ENCODE measurements around the gene NRGN.

The NRGN gene

DNA sequence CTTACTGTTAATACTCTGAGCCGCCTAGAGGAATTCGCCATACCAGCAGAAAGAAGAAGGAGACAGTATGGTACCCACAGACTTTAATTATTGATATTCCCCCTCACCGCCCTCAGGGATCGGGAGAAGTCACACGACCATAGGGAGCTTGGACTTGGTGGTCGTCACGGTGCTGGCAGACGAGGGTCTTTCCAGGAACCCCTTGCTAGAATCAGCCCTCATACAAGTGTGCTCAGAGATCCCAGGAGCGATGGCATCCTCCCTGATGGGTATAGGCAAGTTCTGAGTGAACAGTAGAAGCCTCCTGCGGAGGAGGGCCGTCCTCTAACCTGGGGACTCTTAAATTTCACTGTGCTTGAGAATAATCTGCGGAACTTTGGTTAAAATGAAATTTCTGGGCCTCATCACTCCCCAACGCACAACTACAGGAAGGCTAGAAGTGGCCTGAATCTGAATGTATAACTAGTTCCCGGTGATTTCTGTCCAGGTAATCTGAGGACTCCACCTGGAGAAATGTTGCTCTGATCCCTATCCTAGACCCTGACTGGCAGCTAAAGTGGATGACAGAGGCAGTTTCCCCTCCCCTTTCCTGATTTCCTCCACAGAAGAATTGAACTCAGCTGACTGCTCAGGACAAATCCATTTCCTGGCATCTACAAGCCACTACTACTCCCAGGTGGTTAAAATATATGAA is 7.8 kb downstream of the NRGN start:
- H3K79me1 ChIP-seq (ENCODE audit: low read length): no peaks in the 10 kb centered on the region
- H3K4me3 ChIP-seq (ENCODE audit: low read length): no peak overlapping the region
- no peak overlapping the region for H4K5ac ChIP-seq (ENCODE audit: low read length)
- no peak overlapping the region for H2BK15ac ChIP-seq (replicated peaks; ENCODE audit: low read depth)
- H3K79me2 ChIP-seq (ENCODE audit: control insufficient read depth, insufficient read depth, low read length): no peaks in the 10 kb centered on the region
- WGBS (ENCODE audit: extremely low coverage, insufficient coverage, low lambda C conversion rate): no CpG with 5 or more reads among the region's 14 CpGs
- H3K27ac ChIP-seq (ENCODE audit: low read depth, low read length): no peak overlapping the region
- H3K4me2 ChIP-seq (ENCODE audit: low read length): no peak overlapping the region
- H3K4ac ChIP-seq (ENCODE audit: low read depth, low read length): no peak overlapping the region
- no peaks in the 10 kb centered on the region for H3K36me3 ChIP-seq (ENCODE audit: control insufficient read depth, insufficient read depth, low read length)
- H2BK5ac ChIP-seq (ENCODE audit: low read length): no peak overlapping the region
- H3K56ac ChIP-seq (ENCODE audit: low read length): no peak overlapping the region
- peaks cover 89% of the 10 kb centered on the region for H3K27me3 ChIP-seq (ENCODE audit: insufficient read depth, low read length, poor library complexity)
- no peak overlapping the region for H3K23ac ChIP-seq (ENCODE audit: low read length)
- H2BK120ac ChIP-seq (ENCODE audit: low read depth, low read length): no peak overlapping the region
- H3K4me1 ChIP-seq (ENCODE audit: control insufficient read depth, low read depth, low read length): peaks cover under 1% of the 10 kb centered on the region
- no peak overlapping the region for H4K8ac ChIP-seq (ENCODE audit: low read depth, low read length)
- H3K18ac ChIP-seq (ENCODE audit: low read length): no peak overlapping the region
- no peak overlapping the region for H3K9ac ChIP-seq (ENCODE audit: low read length)
- H2AK5ac ChIP-seq (ENCODE audit: low read length): no peak overlapping the region
- DNase-seq: no peak

DNA sequence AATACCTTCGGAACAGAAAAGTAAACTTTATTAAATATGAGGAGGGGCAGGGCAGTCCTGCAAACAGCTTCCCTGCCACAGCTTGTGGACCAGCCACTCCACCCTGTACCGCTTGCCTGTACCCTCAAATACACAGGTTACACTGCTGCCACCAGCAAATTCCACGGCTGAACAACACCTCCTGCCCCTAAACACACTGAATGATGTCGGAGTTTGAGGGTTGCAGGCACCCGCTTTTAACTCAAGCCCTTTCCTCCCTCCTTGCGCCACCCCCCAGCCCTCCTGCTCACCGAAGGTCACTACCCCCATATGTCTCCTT is 8.3 kb downstream of the NRGN start:
- Histone ChIP-seq H2BK5ac (ENCODE audit: low read length) (no peak overlapping the region), H3K4ac (ENCODE audit: low read depth, low read length) (no peak overlapping the region), H2BK120ac (ENCODE audit: low read depth, low read length) (no peak overlapping the region), H3K36me3 (ENCODE audit: control insufficient read depth, insufficient read depth, low read length) (no peaks in the 10 kb centered on the region), H3K27me3 (ENCODE audit: insufficient read depth, low read length, poor library complexity) (peaks cover 88% of the 10 kb centered on the region), H4K8ac (ENCODE audit: low read depth, low read length) (no peak overlapping the region), H3K27ac (ENCODE audit: low read depth, low read length) (no peak overlapping the region), H3K79me1 (ENCODE audit: low read length) (no peaks in the 10 kb centered on the region), H3K9ac (ENCODE audit: low read length) (no peak overlapping the region), H3K79me2 (ENCODE audit: control insufficient read depth, insufficient read depth, low read length) (no peaks in the 10 kb centered on the region), H3K23ac (ENCODE audit: low read length) (no peak overlapping the region), H3K56ac (ENCODE audit: low read length) (no peak overlapping the region), H4K5ac (ENCODE audit: low read length) (no peak overlapping the region), H3K4me3 (ENCODE audit: low read length) (no peak overlapping the region), H2BK15ac (replicated peaks; ENCODE audit: low read depth) (no peak overlapping the region), H3K4me1 (ENCODE audit: control insufficient read depth, low read depth, low read length) (peaks cover 4% of the 10 kb centered on the region), H3K18ac (ENCODE audit: low read length) (no peak overlapping the region), H2AK5ac (ENCODE audit: low read length) (no peak overlapping the region), H3K4me2 (ENCODE audit: low read length) (no peak overlapping the region)
- no peak for DNase-seq
- no CpG with 5 or more reads among the region's 7 CpGs for WGBS (ENCODE audit: extremely low coverage, insufficient coverage, low lambda C conversion rate)

DNA sequence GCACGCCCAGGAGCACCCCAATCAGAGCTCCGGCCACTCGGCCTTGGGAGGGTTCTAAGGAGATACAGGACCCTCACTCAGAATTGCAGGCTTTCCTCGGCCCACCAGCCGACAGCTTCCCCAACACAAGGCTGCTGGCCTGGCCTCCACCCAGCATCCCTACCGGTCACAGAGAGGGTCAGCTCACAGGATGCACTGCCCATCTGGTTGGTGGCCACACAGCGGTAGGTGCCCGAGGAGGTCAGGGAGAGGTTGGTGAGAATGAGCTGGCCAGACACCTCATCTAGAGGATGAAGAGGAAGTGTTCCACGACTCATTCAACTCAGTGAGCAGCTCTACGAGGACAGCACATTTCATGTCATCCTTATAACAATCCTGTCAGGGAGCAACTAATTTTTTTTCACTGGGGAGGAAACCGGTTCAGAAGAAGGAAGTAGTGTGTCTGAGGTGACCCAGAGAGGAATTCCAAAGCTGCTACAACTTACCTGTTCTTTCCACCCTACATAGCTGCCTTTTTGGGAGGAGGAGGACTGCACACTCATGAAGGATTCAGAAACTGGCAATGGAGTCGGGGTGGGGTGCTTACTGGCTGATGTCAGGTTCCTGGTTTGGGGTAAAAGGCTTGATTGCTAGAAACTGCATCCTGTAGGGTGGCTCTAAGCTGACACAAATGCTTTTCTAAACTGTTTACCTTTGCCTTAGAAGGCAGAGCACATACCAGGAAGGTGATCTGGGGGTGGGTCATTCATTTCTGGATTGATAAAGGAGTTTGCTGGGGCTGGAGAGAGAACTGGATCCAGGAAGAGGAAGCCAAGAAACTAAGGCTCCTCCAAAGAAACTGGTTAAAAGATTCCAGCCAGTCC is 9.0 kb downstream of the NRGN start:
- H3K4me3 ChIP-seq (ENCODE audit: low read length): no peak overlapping the region
- DNase-seq: no peak

DNA sequence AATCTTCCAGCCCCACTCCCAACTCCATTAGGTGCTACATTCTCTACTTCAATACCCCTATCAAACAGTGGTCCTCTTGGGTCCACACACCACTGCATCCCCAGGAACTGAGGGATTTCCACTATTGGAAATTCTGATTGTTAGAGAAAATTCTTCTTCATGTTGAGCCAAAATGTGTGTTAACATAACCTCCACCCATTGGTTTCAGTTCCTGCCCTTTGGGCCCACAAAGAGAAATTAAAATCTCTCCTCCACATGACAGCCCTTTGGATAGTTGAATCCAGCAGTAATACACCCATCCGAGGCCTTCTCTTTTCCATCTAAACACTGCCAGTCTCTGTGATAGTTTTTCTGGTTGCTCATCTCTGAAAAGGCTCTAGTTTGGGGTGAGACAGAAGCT is 10.2 kb downstream of the NRGN start:
- Histone ChIP-seq H3K4me3 (ENCODE audit: low read length) (no peak overlapping the region), H3K4me1 (ENCODE audit: control insufficient read depth, low read depth, low read length) (peaks cover 4% of the 10 kb centered on the region), H3K27me3 (ENCODE audit: insufficient read depth, low read length, poor library complexity) (peaks cover 75% of the 10 kb centered on the region)

More for the DNA sequence above, 9.0 kb downstream of the NRGN start:
- H3K27me3 ChIP-seq (ENCODE audit: insufficient read depth, low read length, poor library complexity): peaks cover 83% of the 10 kb centered on the region
- H3K18ac ChIP-seq (ENCODE audit: low read length): no peak overlapping the region
- H2AK5ac ChIP-seq (ENCODE audit: low read length): no peak overlapping the region
- H2BK5ac ChIP-seq (ENCODE audit: low read length): no peak overlapping the region
- H3K4me2 ChIP-seq (ENCODE audit: low read length): no peak overlapping the region
- H3K79me1 ChIP-seq (ENCODE audit: low read length): no peaks in the 10 kb centered on the region
- H3K4me1 ChIP-seq (ENCODE audit: control insufficient read depth, low read depth, low read length): peaks cover 4% of the 10 kb centered on the region
- H2BK120ac ChIP-seq (ENCODE audit: low read depth, low read length): no peak overlapping the region
- peak overlapping the region; percentile 51 for H3K23ac ChIP-seq (ENCODE audit: low read length)
- no peak overlapping the region for H3K56ac ChIP-seq (ENCODE audit: low read length)
- no peak overlapping the region for H4K8ac ChIP-seq (ENCODE audit: low read depth, low read length)
- no peak overlapping the region for H3K4ac ChIP-seq (ENCODE audit: low read depth, low read length)
- H3K79me2 ChIP-seq (ENCODE audit: control insufficient read depth, insufficient read depth, low read length): no peaks in the 10 kb centered on the region
- no peak overlapping the region for H3K9ac ChIP-seq (ENCODE audit: low read length)
- no peaks in the 10 kb centered on the region for H3K36me3 ChIP-seq (ENCODE audit: control insufficient read depth, insufficient read depth, low read length)
- H3K27ac ChIP-seq (ENCODE audit: low read depth, low read length): no peak overlapping the region
- no peak overlapping the region for H2BK15ac ChIP-seq (replicated peaks; ENCODE audit: low read depth)
- no peak overlapping the region for H4K5ac ChIP-seq (ENCODE audit: low read length)
- no CpG with 5 or more reads among the region's 12 CpGs for WGBS (ENCODE audit: extremely low coverage, insufficient coverage, low lambda C conversion rate)

DNA sequence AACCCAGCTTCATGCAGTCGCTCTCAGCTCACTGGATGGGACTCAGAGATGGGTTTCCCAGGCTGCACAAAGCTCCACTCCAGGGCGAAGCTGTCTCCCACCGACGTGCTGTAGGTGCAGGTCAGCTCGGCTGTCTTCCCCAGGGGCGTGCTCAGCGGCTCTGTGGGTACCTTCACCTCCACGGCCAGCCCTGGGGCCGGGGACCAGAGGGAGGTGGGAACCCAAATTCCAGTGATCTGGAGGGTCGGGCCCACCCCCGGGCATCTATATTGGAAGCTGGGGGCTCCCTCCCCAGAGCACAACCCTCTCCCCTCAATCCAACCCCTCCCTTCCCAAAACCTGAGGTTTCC is 11.6 kb downstream of the NRGN start:
- H3K4me3 ChIP-seq (ENCODE audit: low read length): no peak overlapping the region
- no peak overlapping the region for H3K4me2 ChIP-seq (ENCODE audit: low read length)
- no CpG with 5 or more reads among the region's 11 CpGs for WGBS (ENCODE audit: extremely low coverage, insufficient coverage, low lambda C conversion rate)
- H2AK5ac ChIP-seq (ENCODE audit: low read length): no peak overlapping the region
- H3K4me1 ChIP-seq (ENCODE audit: control insufficient read depth, low read depth, low read length): peaks cover 4% of the 10 kb centered on the region
- no peak overlapping the region for H3K18ac ChIP-seq (ENCODE audit: low read length)
- H2BK120ac ChIP-seq (ENCODE audit: low read depth, low read length): no peak overlapping the region
- no peak overlapping the region for H3K23ac ChIP-seq (ENCODE audit: low read length)
- H3K79me1 ChIP-seq (ENCODE audit: low read length): no peaks in the 10 kb centered on the region
- no peaks in the 10 kb centered on the region for H3K36me3 ChIP-seq (ENCODE audit: control insufficient read depth, insufficient read depth, low read length)
- no peak overlapping the region for H3K27ac ChIP-seq (ENCODE audit: low read depth, low read length)
- no peaks in the 10 kb centered on the region for H3K79me2 ChIP-seq (ENCODE audit: control insufficient read depth, insufficient read depth, low read length)
- peaks cover 72% of the 10 kb centered on the region for H3K27me3 ChIP-seq (ENCODE audit: insufficient read depth, low read length, poor library complexity)
- no peak overlapping the region for H3K4ac ChIP-seq (ENCODE audit: low read depth, low read length)
- H4K5ac ChIP-seq (ENCODE audit: low read length): no peak overlapping the region
- H2BK5ac ChIP-seq (ENCODE audit: low read length): no peak overlapping the region
- H3K9ac ChIP-seq (ENCODE audit: low read length): no peak overlapping the region
- DNase-seq: no peak
- no peak overlapping the region for H2BK15ac ChIP-seq (replicated peaks; ENCODE audit: low read depth)
- no peak overlapping the region for H4K8ac ChIP-seq (ENCODE audit: low read depth, low read length)
- no peak overlapping the region for H3K56ac ChIP-seq (ENCODE audit: low read length)

More for the DNA sequence above, 10.2 kb downstream of the NRGN start:
- Histone ChIP-seq H3K36me3 (ENCODE audit: control insufficient read depth, insufficient read depth, low read length) (no peaks in the 10 kb centered on the region), H3K9ac (ENCODE audit: low read length) (no peak overlapping the region), H4K5ac (ENCODE audit: low read length) (no peak overlapping the region), H3K23ac (ENCODE audit: low read length) (no peak overlapping the region), H3K4ac (ENCODE audit: low read depth, low read length) (no peak overlapping the region), H3K79me2 (ENCODE audit: control insufficient read depth, insufficient read depth, low read length) (no peaks in the 10 kb centered on the region), H3K4me2 (ENCODE audit: low read length) (no peak overlapping the region), H3K27ac (ENCODE audit: low read depth, low read length) (no peak overlapping the region), H3K56ac (ENCODE audit: low read length) (no peak overlapping the region), H3K79me1 (ENCODE audit: low read length) (no peaks in the 10 kb centered on the region), H2AK5ac (ENCODE audit: low read length) (no peak overlapping the region), H4K8ac (ENCODE audit: low read depth, low read length) (no peak overlapping the region), H2BK120ac (ENCODE audit: low read depth, low read length) (no peak overlapping the region), H2BK5ac (ENCODE audit: low read length) (no peak overlapping the region), H3K18ac (ENCODE audit: low read length) (no peak overlapping the region), H2BK15ac (replicated peaks; ENCODE audit: low read depth) (no peak overlapping the region)
- WGBS (ENCODE audit: extremely low coverage, insufficient coverage, low lambda C conversion rate): no CpG with 5 or more reads among the region's 1 CpG
- DNase-seq: no peak
